ENCODE measurements around the gene ADPRH. TPM values are rescaled to one million over a fixed set of nuclear protein-coding genes. Genes with fewer than 3 reads are reported as not detected.

ADPRH gene
- total RNA-seq, 4 donors from 2014 or later = 2.6 to 14.7 (median 7.1) TPM

- Histone ChIP-seq H3K9me3 (no peaks in the 10 kb centered on the region), H3K4me3 (no peak overlapping the region), H3K4me1 (no peaks in the 10 kb centered on the region), H3K36me3 (no peaks in the 10 kb centered on the region), H3K27me3 (no peaks in the 10 kb centered on the region), H3K27ac (no peak overlapping the region)
- intact Hi-C loops (cut with DNase I; ENCODE audit: low total_unique reads) = no loop called here
- TF ChIP-seq, protein P1, sequence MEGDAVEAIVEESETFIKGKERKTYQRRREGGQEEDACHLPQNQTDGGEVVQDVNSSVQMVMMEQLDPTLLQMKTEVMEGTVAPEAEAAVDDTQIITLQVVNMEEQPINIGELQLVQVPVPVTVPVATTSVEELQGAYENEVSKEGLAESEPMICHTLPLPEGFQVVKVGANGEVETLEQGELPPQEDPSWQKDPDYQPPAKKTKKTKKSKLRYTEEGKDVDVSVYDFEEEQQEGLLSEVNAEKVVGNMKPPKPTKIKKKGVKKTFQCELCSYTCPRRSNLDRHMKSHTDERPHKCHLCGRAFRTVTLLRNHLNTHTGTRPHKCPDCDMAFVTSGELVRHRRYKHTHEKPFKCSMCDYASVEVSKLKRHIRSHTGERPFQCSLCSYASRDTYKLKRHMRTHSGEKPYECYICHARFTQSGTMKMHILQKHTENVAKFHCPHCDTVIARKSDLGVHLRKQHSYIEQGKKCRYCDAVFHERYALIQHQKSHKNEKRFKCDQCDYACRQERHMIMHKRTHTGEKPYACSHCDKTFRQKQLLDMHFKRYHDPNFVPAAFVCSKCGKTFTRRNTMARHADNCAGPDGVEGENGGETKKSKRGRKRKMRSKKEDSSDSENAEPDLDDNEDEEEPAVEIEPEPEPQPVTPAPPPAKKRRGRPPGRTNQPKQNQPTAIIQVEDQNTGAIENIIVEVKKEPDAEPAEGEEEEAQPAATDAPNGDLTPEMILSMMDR (IDR thresholded peaks at IDR 0.05) = no peak
- TF ChIP-seq POLR2A (IDR thresholded peaks at IDR 0.05) = no peak
- DNase-seq = no peak
These were observed 46.9 kb downstream of the ADPRH start for GRCh38 chr3:119626196-119626595.

DNA sequence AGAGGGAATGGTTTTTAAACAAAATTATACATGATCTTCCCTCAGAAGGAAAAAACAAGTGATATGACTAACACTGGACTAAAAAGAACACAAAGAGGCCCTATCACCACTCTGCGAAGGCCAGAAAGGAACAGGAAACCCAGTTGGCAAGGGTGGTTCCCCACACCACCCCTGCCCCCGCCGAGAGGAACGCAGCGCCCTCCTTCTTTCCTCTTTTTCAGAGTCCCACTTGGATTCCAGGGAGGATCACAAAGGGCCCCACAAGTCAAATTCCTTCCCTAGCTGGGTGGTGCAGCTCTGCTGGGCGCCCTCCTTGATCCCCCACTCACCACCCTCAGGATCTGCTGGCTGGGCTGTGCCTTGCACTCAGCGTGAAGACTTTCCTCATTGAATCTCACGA is 48.2 kb downstream of the ADPRH start:
- Histone ChIP-seq H3K36me3 (no peaks in the 10 kb centered on the region), H3K4me1 (peaks cover 0 to 9% of the 10 kb centered on the region in 2 donors), H3K27me3 (no peaks in the 10 kb centered on the region), H3K9me3 (no peaks in the 10 kb centered on the region), H3K27ac (peak overlapping the region; percentile 17 to 67), H3K4me3 (no peak overlapping the region)
- no peak for TF ChIP-seq POLR2A (IDR thresholded peaks at IDR 0.05)
- TF ChIP-seq, protein P1 (IDR thresholded peaks at IDR 0.05) = no peak
- no peak for DNase-seq
- intact Hi-C loops (cut with DNase I; ENCODE audit: low total_unique reads) = no loop called here

DNA sequence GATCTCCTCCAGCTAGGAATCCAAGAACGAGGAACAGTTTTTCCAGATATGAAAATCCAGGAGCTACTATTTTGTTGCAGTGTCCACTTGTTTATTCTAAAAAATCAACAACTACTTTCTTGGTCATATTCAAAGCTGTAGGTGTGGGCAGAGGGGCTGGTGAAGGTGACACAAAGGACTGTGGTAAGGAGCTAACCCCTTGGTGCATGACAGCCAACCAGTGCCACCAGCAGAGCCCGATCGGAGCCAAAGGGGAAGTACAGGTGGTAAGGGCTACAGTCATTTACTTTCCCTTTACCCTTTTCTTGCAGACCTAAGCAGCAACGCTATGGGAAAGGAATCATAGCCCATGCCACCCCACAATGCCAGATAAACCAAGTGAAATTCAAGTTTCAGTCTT is 49.1 kb downstream of the ADPRH start:
- H3K27ac ChIP-seq = peak overlapping the region; percentile 17 to 67
- peaks cover 0 to 14% of the 10 kb centered on the region in 2 donors for H3K4me1 ChIP-seq
- intact Hi-C loops (cut with DNase I; ENCODE audit: low total_unique reads) = no loop called here
- DNase-seq = no peak
- H3K9me3 ChIP-seq = no peaks in the 10 kb centered on the region
- no peaks in the 10 kb centered on the region for H3K27me3 ChIP-seq
- no peak overlapping the region for H3K4me3 ChIP-seq
- H3K36me3 ChIP-seq = no peaks in the 10 kb centered on the region
- TF ChIP-seq POLR2A (IDR thresholded peaks at IDR 0.05) = no peak
- TF ChIP-seq, protein P1 (IDR thresholded peaks at IDR 0.05) = no peak

GRCh38 chr3:119628816-119629445 is 49.6 kb downstream of the ADPRH start:
- Histone ChIP-seq H3K27ac (peak overlapping the region; percentile 17 to 67), H3K4me1 (peaks cover 0 to 14% of the 10 kb centered on the region in 2 donors), H3K36me3 (no peaks in the 10 kb centered on the region), H3K27me3 (no peaks in the 10 kb centered on the region), H3K4me3 (no peak overlapping the region), H3K9me3 (no peaks in the 10 kb centered on the region)
- TF ChIP-seq, protein P1 (IDR thresholded peaks at IDR 0.05) = no peak
- TF ChIP-seq POLR2A (IDR thresholded peaks at IDR 0.05) = no peak
- peak in 1 of 2 donors; percentile 41 for DNase-seq
- intact Hi-C loops (cut with DNase I; ENCODE audit: low total_unique reads) = no loop called here

DNA sequence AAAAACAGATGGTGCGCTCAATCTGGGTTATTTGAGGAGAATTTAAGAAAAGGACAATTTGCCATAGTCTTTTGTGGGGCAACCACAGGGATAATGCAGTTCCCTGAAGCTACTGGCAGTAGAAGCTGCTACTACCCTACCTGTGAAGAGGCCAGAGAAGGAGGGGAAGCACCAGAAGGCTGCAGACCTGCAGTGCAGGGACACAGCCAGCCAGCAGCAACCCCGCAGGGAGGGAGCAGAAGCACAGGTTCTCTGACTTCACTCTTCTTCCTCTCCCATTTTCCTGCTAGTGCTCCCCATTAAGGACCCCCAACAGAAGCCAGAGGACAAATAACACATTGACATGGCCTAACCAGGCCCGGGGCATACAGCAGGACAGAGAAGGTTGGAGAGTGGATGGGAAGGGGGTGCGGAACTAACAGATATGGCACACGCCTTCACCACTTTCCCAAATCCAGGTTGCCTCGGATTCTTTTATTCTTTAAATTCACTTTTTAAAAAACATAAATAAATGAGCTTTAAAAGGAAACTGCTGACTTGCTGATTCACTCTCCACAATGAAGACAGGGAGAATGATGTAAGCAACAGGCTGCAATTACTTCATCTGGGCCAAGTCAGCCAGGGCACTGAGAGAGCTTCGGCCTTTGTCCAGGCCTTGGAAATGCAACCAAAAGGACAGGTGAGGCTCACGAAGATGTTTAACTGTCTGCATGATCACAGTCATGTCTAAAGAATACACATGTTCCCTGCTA is 51.0 kb downstream of the ADPRH start:
- no peaks in the 10 kb centered on the region for H3K9me3 ChIP-seq
- peak in 1 of 2 donors; percentile 53 for DNase-seq
- no peaks in the 10 kb centered on the region for H3K27me3 ChIP-seq
- TF ChIP-seq, protein P1 (IDR thresholded peaks at IDR 0.05) = no peak
- TF ChIP-seq POLR2A (IDR thresholded peaks at IDR 0.05) = no peak
- H3K4me3 ChIP-seq = no peak overlapping the region
- peak overlapping the region; percentile 67 to 70 for H3K27ac ChIP-seq
- intact Hi-C loops (cut with DNase I; ENCODE audit: low total_unique reads) = no loop called here
- no peaks in the 10 kb centered on the region for H3K36me3 ChIP-seq
- peaks cover 0 to 14% of the 10 kb centered on the region in 2 donors for H3K4me1 ChIP-seq
